Prostate gland (tissue), 2 donors: ENCODE results near the gene C1QL1.

Experiments
- POLR2A ChIP-seq: fragments of 450-650 bp; IDR thresholded peaks from one replicate; pipeline ENCODE4 v1.6.1; 2016; ENCODE audit warnings: antibody characterized with exemption, mild to moderate bottlenecking
- TF ChIP-seq, protein P1 (sequence below), 4 experiments: fragments of 200-600 bp in 2 of 4; fragments of 450-650 bp in 2 of 4; sonication (generic) in 2 of 4; IDR thresholded peaks; 1 replicate in 3 of 4; 2 replicates in 1 of 4; pipeline ENCODE4 v1.5.1; 2016 to 2019; ENCODE audit warnings: antibody characterized with exemption in 4 of 4, mild to moderate bottlenecking in 2 of 4, moderate library complexity in 2 of 4

DNA sequence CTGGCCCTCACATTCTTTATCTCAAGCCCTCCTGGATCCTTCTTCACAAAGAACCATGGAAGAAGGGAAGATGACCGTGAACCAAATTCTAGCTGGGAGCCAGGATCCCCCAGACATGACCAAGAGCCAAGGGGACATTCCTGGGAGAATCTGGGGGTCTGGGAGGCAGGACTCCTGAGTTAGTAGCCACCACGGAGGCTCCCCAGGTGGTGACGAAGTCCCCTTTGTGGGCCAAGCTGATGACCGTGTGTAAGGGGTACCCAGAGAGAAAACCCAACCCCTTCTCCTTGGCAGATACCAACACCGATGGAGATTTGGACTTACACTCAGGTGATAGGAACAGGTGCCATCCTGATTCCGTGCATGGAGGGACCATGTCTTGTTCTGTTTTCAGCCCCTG, 46.0 kb downstream of the C1QL1 start:
- TF ChIP-seq POLR2A, result no peak
- TF ChIP-seq, protein P1, sequence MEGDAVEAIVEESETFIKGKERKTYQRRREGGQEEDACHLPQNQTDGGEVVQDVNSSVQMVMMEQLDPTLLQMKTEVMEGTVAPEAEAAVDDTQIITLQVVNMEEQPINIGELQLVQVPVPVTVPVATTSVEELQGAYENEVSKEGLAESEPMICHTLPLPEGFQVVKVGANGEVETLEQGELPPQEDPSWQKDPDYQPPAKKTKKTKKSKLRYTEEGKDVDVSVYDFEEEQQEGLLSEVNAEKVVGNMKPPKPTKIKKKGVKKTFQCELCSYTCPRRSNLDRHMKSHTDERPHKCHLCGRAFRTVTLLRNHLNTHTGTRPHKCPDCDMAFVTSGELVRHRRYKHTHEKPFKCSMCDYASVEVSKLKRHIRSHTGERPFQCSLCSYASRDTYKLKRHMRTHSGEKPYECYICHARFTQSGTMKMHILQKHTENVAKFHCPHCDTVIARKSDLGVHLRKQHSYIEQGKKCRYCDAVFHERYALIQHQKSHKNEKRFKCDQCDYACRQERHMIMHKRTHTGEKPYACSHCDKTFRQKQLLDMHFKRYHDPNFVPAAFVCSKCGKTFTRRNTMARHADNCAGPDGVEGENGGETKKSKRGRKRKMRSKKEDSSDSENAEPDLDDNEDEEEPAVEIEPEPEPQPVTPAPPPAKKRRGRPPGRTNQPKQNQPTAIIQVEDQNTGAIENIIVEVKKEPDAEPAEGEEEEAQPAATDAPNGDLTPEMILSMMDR (IDR thresholded peaks at IDR 0.05), result no peak
